ENCODE measurements around the gene FABP3. TPM values are rescaled to one million over a fixed set of nuclear protein-coding genes. Genes with fewer than 3 reads are reported as not detected.

Gene FABP3
- total and polyA plus RNA-seq, 2 experiments from 2014 or later = 250 to 595 TPM

- no peak for DNase-seq (ENCODE audit: low read depth in 1 of 2, low spot score in 1 of 2)
- no peaks in the 10 kb centered on the region for H3K4me1 ChIP-seq (ENCODE audit: low read depth)
- no peak overlapping the region for H3K4me3 ChIP-seq
- no peak overlapping the region for H3K27ac ChIP-seq
- no peaks in the 10 kb centered on the region for H3K9me3 ChIP-seq (ENCODE audit: low read depth)
- H3K27me3 ChIP-seq = peaks cover 3% of the 10 kb centered on the region
- no peak for TF ChIP-seq CTCF (IDR thresholded peaks at IDR 0.05; ENCODE audit: low read depth, low read length)
- H3K36me3 ChIP-seq = no peaks in the 10 kb centered on the region
Observed at GRCh38 chr1:31405578-31406245, 32.8 kb upstream of the FABP3 start.

- Histone ChIP-seq H3K27me3 (no peaks in the 10 kb centered on the region), H3K27ac (no peak overlapping the region), H3K36me3 (no peaks in the 10 kb centered on the region), H3K9me3 (ENCODE audit: low read depth) (no peaks in the 10 kb centered on the region), H3K4me3 (no peak overlapping the region), H3K4me1 (ENCODE audit: low read depth) (no peaks in the 10 kb centered on the region)
- DNase-seq (ENCODE audit: low read depth in 1 of 2, low spot score in 1 of 2) = peak in 1 of 2 donors; percentile 26
- no peak for TF ChIP-seq CTCF (IDR thresholded peaks at IDR 0.05; ENCODE audit: low read depth, low read length)
Observed at GRCh38 chr1:31401241-31401640, 28.4 kb upstream of the FABP3 start.

GRCh38 chr1:31400393-31400792, 27.5 kb upstream of the FABP3 start:
- no peak for TF ChIP-seq CTCF (IDR thresholded peaks at IDR 0.05; ENCODE audit: low read depth, low read length)
- Histone ChIP-seq H3K4me3 (no peak overlapping the region), H3K4me1 (ENCODE audit: low read depth) (no peaks in the 10 kb centered on the region), H3K27me3 (no peaks in the 10 kb centered on the region), H3K27ac (no peak overlapping the region), H3K36me3 (no peaks in the 10 kb centered on the region), H3K9me3 (ENCODE audit: low read depth) (no peaks in the 10 kb centered on the region)
- DNase-seq (ENCODE audit: low read depth in 1 of 2, low spot score in 1 of 2) = peak in 1 of 2 donors; percentile 77

- TF ChIP-seq CTCF (IDR thresholded peaks at IDR 0.05; ENCODE audit: low read depth, low read length) = no peak
- Histone ChIP-seq H3K27ac (no peak overlapping the region), H3K9me3 (ENCODE audit: low read depth) (no peaks in the 10 kb centered on the region), H3K27me3 (no peaks in the 10 kb centered on the region), H3K4me1 (ENCODE audit: low read depth) (no peaks in the 10 kb centered on the region), H3K4me3 (no peak overlapping the region), H3K36me3 (no peaks in the 10 kb centered on the region)
- DNase-seq (ENCODE audit: low read depth in 1 of 2, low spot score in 1 of 2) = no peak
Observed at GRCh38 chr1:31399976-31400375, 27.1 kb upstream of the FABP3 start.

GRCh38 chr1:31398246-31398645, 25.4 kb upstream of the FABP3 start:
- H3K4me1 ChIP-seq (ENCODE audit: low read depth) = no peaks in the 10 kb centered on the region
- no peak overlapping the region for H3K27ac ChIP-seq
- no peaks in the 10 kb centered on the region for H3K9me3 ChIP-seq (ENCODE audit: low read depth)
- no peaks in the 10 kb centered on the region for H3K27me3 ChIP-seq
- no peak overlapping the region for H3K4me3 ChIP-seq
- no peak for TF ChIP-seq CTCF (IDR thresholded peaks at IDR 0.05; ENCODE audit: low read depth, low read length)
- no peak for DNase-seq (ENCODE audit: low read depth in 1 of 2, low spot score in 1 of 2)
- no peaks in the 10 kb centered on the region for H3K36me3 ChIP-seq

Data from cardiac muscle cell (in vitro differentiated cells and primary cell).